PFSK-1 (cell line): Measurements from ENCODE around the gene EIF2S3.

Experiments used
- FOXP2 ChIP-seq: optimal IDR thresholded peaks from 2 replicates; pipeline ENCODE3; 2011; ENCODE audit warnings: borderline replicate concordance, control low read depth, inconsistent platforms; ENCODE audit not compliant: insufficient read depth; ENCODE audit errors: extremely low read length, extremely low read depth
- POLR2AphosphoS5 ChIP-seq: IDR thresholded peaks from 2 replicates; pipeline ENCODE4 v1.6.1; 2012; ENCODE audit warnings: low read depth, mild to moderate bottlenecking, control low read depth, low read length, moderate library complexity
- SIN3A ChIP-seq: IDR thresholded peaks from 2 replicates; pipeline ENCODE4 v1.6.1; 2012; ENCODE audit warnings: mild to moderate bottlenecking, low read length, moderate library complexity, borderline replicate concordance; ENCODE audit not compliant: insufficient read depth
- TAF1 ChIP-seq: IDR thresholded peaks from 2 replicates; pipeline ENCODE4 v1.6.1; 2012; ENCODE audit warnings: low read length, control low read depth, borderline replicate concordance; ENCODE audit not compliant: insufficient read depth
- TF ChIP-seq, protein P1 (sequence below), 2 experiments: IDR thresholded peaks; 2 replicates each; pipeline versions ENCODE4 v1.6.1 to v1.8.0; 2011 to 2012; ENCODE audit warnings: low read depth in 2 of 2, low read length in 2 of 2, control low read depth in 1 of 2, inconsistent platforms in 1 of 2, mild to moderate bottlenecking in 1 of 2, moderate library complexity in 1 of 2; ENCODE audit not compliant: insufficient read depth in 1 of 2

EIF2S3 gene

DNA sequence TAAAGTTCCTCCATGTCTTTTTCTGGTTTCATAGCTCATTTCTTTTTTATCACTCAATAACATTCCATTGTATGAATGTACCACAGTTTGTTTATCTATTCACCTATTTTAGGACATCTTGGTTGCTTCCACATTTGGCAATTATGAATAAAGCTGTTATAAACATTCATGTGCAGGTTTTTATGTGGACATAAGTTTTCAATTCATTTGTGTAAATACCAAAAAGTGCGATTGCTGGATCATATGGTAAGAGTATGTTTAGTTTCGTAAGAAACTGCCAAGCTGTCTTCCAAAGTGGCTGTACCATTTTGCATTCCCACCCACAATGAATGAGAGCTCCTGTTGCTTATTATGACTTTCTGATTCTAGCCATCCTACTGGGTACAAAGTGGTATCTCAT is 58.4 kb downstream of the EIF2S3 start:
- TF ChIP-seq, protein P1, sequence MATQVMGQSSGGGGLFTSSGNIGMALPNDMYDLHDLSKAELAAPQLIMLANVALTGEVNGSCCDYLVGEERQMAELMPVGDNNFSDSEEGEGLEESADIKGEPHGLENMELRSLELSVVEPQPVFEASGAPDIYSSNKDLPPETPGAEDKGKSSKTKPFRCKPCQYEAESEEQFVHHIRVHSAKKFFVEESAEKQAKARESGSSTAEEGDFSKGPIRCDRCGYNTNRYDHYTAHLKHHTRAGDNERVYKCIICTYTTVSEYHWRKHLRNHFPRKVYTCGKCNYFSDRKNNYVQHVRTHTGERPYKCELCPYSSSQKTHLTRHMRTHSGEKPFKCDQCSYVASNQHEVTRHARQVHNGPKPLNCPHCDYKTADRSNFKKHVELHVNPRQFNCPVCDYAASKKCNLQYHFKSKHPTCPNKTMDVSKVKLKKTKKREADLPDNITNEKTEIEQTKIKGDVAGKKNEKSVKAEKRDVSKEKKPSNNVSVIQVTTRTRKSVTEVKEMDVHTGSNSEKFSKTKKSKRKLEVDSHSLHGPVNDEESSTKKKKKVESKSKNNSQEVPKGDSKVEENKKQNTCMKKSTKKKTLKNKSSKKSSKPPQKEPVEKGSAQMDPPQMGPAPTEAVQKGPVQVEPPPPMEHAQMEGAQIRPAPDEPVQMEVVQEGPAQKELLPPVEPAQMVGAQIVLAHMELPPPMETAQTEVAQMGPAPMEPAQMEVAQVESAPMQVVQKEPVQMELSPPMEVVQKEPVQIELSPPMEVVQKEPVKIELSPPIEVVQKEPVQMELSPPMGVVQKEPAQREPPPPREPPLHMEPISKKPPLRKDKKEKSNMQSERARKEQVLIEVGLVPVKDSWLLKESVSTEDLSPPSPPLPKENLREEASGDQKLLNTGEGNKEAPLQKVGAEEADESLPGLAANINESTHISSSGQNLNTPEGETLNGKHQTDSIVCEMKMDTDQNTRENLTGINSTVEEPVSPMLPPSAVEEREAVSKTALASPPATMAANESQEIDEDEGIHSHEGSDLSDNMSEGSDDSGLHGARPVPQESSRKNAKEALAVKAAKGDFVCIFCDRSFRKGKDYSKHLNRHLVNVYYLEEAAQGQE (IDR thresholded peaks at IDR 0.05; ENCODE audit: insufficient read depth in 1 of 2, low read depth in 2 of 2, low read length in 2 of 2): no peak
- TF ChIP-seq TAF1: no peak
- no peak for TF ChIP-seq POLR2AphosphoS5
- TF ChIP-seq SIN3A: no peak
- TF ChIP-seq FOXP2: no peak

DNA sequence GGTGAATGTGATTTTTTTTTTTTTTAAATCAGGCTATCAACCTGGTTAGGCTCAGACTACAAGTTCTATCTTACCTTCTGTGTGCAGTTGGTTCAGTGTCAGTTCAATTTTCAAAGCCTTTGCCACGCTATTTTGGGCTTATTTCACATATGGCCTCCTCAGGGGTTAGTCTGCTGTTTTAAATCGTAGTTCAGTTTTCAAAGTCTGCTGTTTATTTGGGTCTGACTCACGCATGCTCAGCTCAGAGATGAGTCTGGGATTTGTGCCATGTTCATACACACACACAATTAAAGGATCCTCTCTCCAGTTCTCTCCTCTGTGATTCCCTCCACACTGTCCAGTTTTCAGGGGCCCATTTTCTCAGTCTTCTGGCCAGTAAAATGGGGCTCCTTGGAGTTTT is 62.5 kb downstream of the EIF2S3 start:
- TF ChIP-seq SIN3A: no peak
- TF ChIP-seq TAF1: no peak
- no peak for TF ChIP-seq POLR2AphosphoS5
- TF ChIP-seq, protein P1 (IDR thresholded peaks at IDR 0.05; ENCODE audit: insufficient read depth in 1 of 2, low read depth in 2 of 2, low read length in 2 of 2): no peak
- no peak for TF ChIP-seq FOXP2

DNA sequence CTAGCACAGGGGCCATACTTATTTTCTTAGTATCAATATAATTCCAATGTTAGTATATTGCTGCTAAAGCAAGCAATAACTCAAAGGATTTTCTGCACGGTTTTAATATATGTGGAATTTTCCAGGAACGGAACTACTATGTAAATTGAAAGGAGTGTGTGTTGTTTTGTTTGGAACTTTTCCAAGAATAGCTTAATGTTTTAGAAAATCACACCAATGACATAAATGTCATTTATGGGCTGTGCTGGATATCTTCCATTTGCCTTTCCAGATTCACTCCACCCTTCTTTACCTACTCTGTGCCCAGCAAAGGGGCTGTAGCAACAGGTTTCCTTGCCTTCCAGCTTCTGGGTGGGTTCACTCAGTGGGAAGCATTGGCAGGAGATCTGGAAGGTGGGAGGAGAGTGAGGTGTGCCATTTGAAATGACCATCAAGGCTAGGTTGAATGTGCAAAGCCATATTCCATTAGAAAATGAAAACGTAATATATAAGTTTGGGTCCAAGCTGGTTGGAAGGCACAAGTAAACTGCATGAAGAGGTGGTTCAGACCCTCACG is 69.6 kb downstream of the EIF2S3 start:
- TF ChIP-seq TAF1 (no peak), POLR2AphosphoS5 (no peak), FOXP2 (no peak), SIN3A (no peak)
- TF ChIP-seq, protein P1 (IDR thresholded peaks at IDR 0.05; ENCODE audit: insufficient read depth in 1 of 2, low read depth in 2 of 2, low read length in 2 of 2): no peak

DNA sequence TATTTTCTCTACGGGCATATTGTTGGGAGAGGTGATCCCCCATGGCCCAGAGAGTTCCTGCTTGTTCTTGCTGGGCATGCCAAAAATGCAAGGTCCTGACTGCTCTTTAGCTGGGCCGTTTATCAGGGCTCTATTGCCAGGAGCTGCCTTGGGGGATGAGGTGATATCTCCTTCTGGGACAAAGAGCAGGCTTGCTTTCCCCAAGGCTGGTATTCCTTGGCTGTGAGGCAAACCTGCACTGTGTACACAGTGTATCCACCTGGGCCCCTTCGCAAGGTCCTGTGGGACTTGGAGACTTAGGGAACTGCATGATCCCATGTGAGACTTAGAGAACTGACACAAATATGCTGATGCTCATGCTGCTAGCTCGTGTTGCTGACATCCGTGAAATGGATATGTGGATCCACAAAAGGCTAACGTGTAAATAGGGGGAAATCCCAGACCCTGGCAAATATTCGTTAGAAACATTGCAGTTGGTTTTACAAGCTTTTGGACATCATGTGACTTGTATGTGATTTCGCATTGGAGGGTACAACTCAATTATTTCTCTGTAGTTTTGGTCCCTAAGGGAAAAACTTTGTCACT is 70.4 kb downstream of the EIF2S3 start:
- TF ChIP-seq FOXP2: no peak
- TF ChIP-seq POLR2AphosphoS5: no peak
- TF ChIP-seq TAF1: no peak
- TF ChIP-seq SIN3A: no peak
- TF ChIP-seq, protein P1 (IDR thresholded peaks at IDR 0.05; ENCODE audit: insufficient read depth in 1 of 2, low read depth in 2 of 2, low read length in 2 of 2): no peak
